Uterus (tissue), 4 donors: Measurements from ENCODE around the gene AUP1. TPM values are rescaled to one million over a fixed set of nuclear protein-coding genes. Genes with fewer than 3 reads are reported as not detected.

Experiments used
- DNase-seq, 2 donors: peaks; one replicate each; pipeline ENCODE4 v3.0.0-alpha.2; 2019 to 2020
- H3K27ac ChIP-seq, 2 donors: fragments of 200-600 bp; sonication (generic); 1 replicate in 1 of 2; 2 replicates in 1 of 2; pipeline ENCODE4 v1.5.1; 2016 to 2018
- H3K27me3 ChIP-seq, 2 donors: fragments of 200-600 bp; sonication (generic); one replicate each; pipeline ENCODE4 v1.5.1; 2018 to 2019; ENCODE audit warnings: control low read depth in 1 of 2
- H3K36me3 ChIP-seq, 2 donors: fragments of 200-600 bp; sonication (generic); one replicate each; pipeline ENCODE4 v1.5.1; 2019; ENCODE audit warnings: control low read depth in 1 of 2
- H3K4me1 ChIP-seq, 2 donors: fragments of 200-600 bp; sonication (generic); one replicate each; pipeline ENCODE4 v1.5.1; 2018 to 2019; ENCODE audit warnings: control low read depth in 1 of 2
- H3K4me3 ChIP-seq, 2 donors: fragments of 200-600 bp; sonication (generic); 1 replicate in 1 of 2; 2 replicates in 1 of 2; pipeline ENCODE4 v1.5.1; 2018 to 2019; ENCODE audit warnings: mild to moderate bottlenecking in 1 of 2
- H3K9me3 ChIP-seq, 2 donors: fragments of 200-600 bp; sonication (generic); one replicate each; pipeline ENCODE4 v1.5.1; 2019; ENCODE audit warnings: control low read depth in 1 of 2
- CTCF ChIP-seq, 4 experiments: fragments of 200-600 bp in 2 of 4; fragments of 450-650 bp in 2 of 4; sonication (generic) in 2 of 4; IDR thresholded peaks; one replicate each; pipeline ENCODE4 v1.5.1; 2016 to 2019; ENCODE audit warnings: antibody characterized with exemption in 4 of 4, mild to moderate bottlenecking in 2 of 4, moderate library complexity in 1 of 4
- POLR2A ChIP-seq, 2 donors: fragments of 450-650 bp; IDR thresholded peaks; one replicate each; pipeline ENCODE4 v1.6.1; 2016; ENCODE audit warnings: antibody characterized with exemption in 2 of 2, mild to moderate bottlenecking in 1 of 2, moderate library complexity in 1 of 2
- intact Hi-C: fragments of 100-400 bp; cut with DNase I; formaldehyde crosslinking; loops from one replicate; pipeline ENCODE4 v1.15.1; 2023; ENCODE audit warnings: low total_unique reads
- total RNA-seq, 4 donors: library from RNA; depleted of rRNA in 3 of 4; stranded (reverse); fragments of >200 nt in 3 of 4; gene quantifications; one replicate each; pipeline versions ENCODE4 v1.1.0 to v1.2.4, GENCODE V29; 2014 to 2023
- donor health status: DM: yes; HTN: yes; CAD: no.

AUP1 gene
- total RNA-seq, 4 donors from 2014 or later, result 62.8 to 87.0 (median 70.7) TPM

DNA sequence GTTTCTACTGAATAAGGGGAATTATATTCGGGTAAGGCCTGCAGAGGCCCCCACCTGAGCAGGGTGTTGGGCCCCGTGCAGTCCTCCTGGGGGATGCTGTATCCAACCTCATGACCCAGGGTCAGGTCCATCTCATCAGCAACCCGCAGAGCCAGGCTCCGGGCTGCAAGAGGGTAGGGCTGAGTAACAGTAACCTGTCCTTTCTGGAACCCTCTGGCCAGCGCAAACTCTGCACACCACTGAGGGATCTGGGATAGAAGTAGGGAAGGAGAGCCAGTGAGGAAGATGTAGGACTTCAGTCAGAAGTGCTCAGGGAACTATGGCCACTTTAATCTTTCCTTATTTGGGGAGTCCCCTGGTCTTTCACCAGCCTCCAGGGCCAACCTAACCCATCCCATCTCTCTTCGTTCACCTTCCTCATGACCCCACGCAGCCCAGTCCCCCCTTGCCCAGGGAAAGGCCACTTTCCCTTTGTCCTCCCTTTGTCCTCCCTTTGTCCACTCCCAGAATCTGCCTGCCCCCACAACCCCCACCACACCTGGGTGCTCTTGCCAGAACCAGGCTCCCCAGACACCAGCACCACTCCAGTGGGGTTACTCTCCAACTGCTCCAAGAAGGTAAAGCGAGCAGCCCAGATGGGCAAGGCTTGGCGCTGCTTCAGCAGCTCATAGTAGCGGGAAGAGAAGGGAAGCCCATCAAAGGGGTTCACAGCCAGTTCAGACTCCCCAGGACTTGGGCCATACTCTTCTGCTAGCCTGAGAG, 4.4 kb downstream of the AUP1 start:
- no peak overlapping the region for H3K27ac ChIP-seq
- no peak for DNase-seq
- H3K4me3 ChIP-seq, result no peak overlapping the region
- no peaks in the 10 kb centered on the region for H3K9me3 ChIP-seq
- no peaks in the 10 kb centered on the region for H3K27me3 ChIP-seq
- no peak for TF ChIP-seq CTCF (IDR thresholded peaks at IDR 0.05)
- TF ChIP-seq POLR2A (IDR thresholded peaks at IDR 0.05), result no peak
- H3K36me3 ChIP-seq, result no peaks in the 10 kb centered on the region
- intact Hi-C loops, result no loop called here
- H3K4me1 ChIP-seq, result peaks cover 0 to 4% of the 10 kb centered on the region in 2 donors

DNA sequence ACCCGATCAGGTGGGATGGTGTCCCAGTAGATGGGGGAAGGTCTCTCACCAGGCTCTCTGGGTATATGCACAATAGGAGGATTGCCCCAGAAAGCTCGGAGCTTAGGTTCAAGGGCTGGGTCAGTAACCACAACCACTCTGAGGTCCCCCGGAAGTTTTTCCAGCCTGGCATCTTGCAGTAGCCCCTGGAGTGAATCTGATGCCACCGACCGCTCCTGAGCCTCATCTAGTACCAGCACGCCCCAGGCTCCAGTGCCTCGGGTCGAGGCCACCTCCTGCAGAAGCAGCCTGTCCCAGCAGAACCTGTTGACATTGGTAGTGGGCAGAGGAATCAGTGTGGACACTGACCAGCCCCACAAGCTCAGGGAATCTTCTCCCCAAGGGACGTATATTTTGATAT, 5.5 kb downstream of the AUP1 start:
- no peak for TF ChIP-seq POLR2A (IDR thresholded peaks at IDR 0.05)
- TF ChIP-seq CTCF (IDR thresholded peaks at IDR 0.05), result no peak
- Histone ChIP-seq H3K4me1 (peaks cover 0 to 4% of the 10 kb centered on the region in 2 donors), H3K27ac (no peak overlapping the region), H3K4me3 (no peak overlapping the region), H3K9me3 (no peaks in the 10 kb centered on the region), H3K36me3 (no peaks in the 10 kb centered on the region), H3K27me3 (no peaks in the 10 kb centered on the region)
- intact Hi-C loops, result no loop called here
- no peak for DNase-seq

DNA sequence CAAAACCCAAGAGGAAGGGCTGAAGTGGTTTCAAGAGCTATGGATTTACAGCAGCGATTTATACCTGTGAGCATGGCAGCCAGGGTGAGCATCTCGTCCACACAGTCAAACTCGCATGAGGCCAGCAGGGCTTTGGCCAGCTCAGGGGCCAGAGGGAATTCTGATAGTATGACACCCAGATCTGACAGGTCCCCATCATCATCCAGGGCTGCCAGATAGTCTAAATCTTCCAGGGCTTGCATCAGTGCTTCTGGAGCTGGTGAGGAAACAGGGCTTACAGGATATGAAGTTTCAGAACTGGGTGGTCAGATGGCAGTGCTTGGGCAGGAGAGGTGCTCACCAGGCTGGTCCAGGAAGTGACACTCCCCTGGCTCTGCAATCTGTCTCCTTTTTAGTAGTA, 7.0 kb downstream of the AUP1 start:
- Histone ChIP-seq H3K27me3 (peaks cover 0 to 12% of the 10 kb centered on the region in 2 donors), H3K9me3 (no peaks in the 10 kb centered on the region), H3K4me3 (no peak overlapping the region), H3K27ac (no peak overlapping the region), H3K36me3 (no peaks in the 10 kb centered on the region), H3K4me1 (no peaks in the 10 kb centered on the region)
- intact Hi-C loops, result no loop called here
- DNase-seq, result no peak
- TF ChIP-seq CTCF (IDR thresholded peaks at IDR 0.05) (no peak), POLR2A (IDR thresholded peaks at IDR 0.05) (no peak)

- Histone ChIP-seq H3K27ac (no peak overlapping the region), H3K4me1 (peaks cover 0 to 12% of the 10 kb centered on the region in 2 donors), H3K9me3 (no peaks in the 10 kb centered on the region), H3K36me3 (no peaks in the 10 kb centered on the region), H3K27me3 (peaks cover 34 to 49% of the 10 kb centered on the region in 2 donors), H3K4me3 (no peak overlapping the region)
- no peak for TF ChIP-seq POLR2A (IDR thresholded peaks at IDR 0.05)
- TF ChIP-seq CTCF (IDR thresholded peaks at IDR 0.05), result no peak
- intact Hi-C loops, result no loop called here
- DNase-seq, result no peak
Observed at GRCh38 chr2:74516650-74517049, 12.9 kb downstream of the AUP1 start.

DNA sequence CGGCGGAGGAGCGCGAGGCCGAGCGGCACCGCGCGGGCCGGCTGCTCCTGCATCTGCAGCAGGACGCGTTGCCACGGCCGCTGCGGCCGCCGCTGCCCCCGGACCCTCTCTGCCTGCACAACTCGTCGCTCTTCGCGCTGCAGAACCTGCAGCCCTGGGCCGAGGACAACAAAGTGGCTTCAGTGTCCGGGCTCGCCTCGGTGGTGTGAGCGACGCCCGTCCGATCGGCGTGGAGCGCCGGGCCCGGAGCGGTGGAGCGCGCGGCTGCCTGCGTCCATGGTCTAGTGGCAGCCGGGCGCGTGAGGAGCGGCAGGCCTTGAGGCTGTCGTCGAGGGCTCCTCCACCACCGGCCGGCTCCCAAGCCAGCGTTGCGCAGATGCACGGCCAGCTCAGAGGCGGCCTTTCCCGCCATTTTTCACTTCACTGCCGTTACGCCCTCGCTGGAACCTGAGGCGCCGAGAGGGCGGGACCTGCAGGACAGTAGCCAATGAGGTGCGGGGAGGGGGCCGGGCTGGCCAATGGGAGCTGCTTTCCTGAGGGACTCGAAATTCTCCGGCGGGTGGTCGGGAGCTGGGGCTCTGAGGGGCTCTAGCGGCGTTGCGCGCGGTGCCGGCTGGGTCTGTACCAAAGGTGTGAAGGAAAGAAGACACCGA, 13.4 kb downstream of the AUP1 start:
- H3K4me3 ChIP-seq, result peak overlapping the region in 1 of 2 donors; percentile 7
- H3K27me3 ChIP-seq, result peaks cover 34 to 49% of the 10 kb centered on the region in 2 donors
- no peak for DNase-seq
- intact Hi-C loops, result no loop called here
- H3K36me3 ChIP-seq, result no peaks in the 10 kb centered on the region
- no peak for TF ChIP-seq CTCF (IDR thresholded peaks at IDR 0.05)
- no peak for TF ChIP-seq POLR2A (IDR thresholded peaks at IDR 0.05)
- no peaks in the 10 kb centered on the region for H3K9me3 ChIP-seq
- H3K4me1 ChIP-seq, result peaks cover 0 to 12% of the 10 kb centered on the region in 2 donors
- H3K27ac ChIP-seq, result no peak overlapping the region
